HPDE6-E6E7 (cell line): ENCODE results near the gene IFIT1B.
"Not testable (repeated sequence)": the region's sequence is repeated elsewhere in the genome, so short reads cannot be mapped to it uniquely, and the experiment has no call there.

Experiments
- DNase-seq: peaks from one replicate; pipeline ENCODE4 v3.0.0; 2011; ENCODE audit warnings: missing footprints; ENCODE audit errors: extremely low spot score

The IFIT1B gene

DNA sequence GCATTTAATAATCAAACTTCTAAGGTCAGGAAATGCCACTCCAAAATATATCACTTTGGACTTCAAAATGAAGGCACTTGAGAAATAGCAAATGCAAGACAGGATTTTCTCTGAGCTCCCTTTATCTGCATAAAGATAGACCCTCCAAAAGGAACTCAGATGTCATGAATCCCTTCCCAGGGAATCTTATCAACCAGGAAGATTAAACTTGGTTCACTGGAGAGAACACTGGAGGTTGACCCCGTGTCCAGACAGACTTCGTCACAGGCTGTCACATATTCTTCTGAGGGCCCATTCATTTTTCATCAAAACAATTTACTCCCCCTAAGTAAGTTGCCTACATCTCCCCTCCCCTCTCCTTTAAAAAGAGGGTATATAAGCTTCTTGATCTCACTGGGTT, 28.9 kb upstream of the IFIT1B start:
- DNase-seq: no peak

DNA sequence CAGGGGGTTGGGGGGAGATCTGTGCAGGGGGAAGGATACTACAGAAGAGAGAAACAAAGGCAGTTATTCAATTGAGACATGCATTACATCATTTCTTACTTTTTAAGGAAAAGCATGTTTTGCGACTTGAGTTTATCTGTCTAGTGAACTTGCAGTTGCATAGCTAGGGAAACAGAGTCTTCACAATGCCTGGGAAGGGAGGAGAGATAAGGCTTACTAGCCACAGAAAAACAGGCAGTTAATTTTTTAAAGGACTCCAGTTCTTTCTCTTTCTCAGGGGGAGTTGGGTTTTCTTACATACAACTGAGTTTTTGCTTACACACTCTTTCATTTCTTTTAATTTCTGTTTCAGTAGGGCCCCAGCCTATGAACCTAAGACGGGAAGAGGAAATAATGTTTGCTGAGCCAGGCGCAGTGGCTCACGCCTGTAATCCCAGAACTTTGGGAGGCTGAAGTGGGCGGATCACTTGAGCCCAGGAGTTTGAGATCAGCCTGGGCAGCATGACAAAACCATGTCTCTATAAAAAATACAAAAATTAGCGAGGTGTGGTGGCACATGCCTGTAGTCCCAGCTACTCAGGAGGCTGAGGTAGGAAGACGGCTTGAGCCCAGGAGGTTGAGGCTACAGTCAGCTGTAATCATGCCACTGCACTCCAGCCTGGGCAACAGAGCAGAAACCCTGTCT, 27.1 kb upstream of the IFIT1B start:
- not testable (repeated sequence) for DNase-seq

DNA sequence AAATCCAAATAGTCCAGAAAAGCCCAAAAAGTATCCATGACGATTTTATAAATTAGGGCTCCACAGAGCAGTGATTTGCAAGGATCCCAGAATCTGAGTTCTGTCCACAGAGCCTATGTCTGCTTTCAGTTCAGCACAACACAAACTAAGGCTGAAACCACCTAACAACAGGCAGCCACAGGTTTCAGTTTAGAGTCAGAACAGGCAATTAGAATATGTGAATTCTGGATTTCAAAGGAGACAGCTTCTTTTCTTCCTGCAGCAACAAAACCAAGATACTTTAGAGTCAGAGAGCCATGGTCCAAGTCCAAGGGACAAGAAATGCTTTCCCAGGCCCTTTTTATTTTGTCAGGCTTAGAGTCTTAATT, 26.5 kb upstream of the IFIT1B start:
- no peak for DNase-seq

DNA sequence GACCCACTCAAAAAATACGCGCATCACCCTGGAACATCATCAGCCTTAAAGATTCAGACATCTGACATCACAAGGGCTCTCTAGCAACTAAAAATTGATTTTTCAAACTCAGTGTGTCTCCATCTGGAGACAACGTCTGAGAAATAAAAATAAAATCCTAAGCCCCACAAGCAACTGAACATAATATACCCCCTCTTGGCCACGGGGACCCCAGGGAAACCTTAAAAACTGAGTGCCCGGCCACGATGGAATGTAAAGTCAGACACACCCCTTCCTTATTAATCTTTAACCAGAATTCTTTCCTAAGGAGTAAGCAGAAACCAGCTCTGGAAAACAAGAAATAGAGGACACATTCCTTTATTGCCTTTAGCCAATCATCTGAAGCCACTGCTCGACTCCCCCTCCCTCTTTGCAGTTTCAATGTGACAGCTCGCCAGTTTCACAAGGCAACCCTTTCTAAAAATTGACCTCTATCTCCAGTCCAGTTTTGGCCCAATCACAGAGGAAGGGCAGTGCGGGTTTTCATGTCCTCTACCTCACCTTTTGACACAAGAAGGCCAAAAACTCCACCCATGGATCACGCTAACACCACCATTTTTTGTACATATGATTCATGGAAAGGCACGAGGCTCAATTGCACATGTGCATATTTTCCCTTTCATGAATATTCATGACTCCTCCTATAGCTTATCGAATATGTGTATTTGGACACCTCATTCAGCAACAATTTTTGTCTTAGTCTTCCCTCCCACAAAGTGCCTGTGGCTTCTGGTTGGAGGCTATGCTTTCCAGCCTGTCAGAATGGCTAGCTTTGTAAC, 25.9 kb upstream of the IFIT1B start:
- peak; percentile 68 for DNase-seq

DNA sequence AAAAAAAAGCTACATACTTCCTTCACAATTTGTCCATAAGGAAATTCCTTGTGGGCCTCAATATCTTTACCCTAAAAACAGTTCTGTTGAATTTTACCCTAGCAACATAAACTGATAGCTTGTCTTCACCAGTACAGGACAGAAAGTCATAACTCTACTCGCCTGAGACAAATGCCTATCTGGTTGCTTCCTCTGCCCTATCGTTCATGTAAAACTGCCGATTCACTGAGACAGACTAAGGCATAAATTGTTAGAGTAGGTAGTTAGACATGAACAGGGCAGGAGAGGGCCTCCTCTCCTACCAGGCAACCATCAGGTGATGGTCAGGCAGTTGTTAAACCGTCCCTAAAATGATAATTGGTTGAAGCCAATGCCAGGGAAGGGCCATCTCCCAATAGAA, 25.1 kb upstream of the IFIT1B start:
- no peak for DNase-seq

DNA sequence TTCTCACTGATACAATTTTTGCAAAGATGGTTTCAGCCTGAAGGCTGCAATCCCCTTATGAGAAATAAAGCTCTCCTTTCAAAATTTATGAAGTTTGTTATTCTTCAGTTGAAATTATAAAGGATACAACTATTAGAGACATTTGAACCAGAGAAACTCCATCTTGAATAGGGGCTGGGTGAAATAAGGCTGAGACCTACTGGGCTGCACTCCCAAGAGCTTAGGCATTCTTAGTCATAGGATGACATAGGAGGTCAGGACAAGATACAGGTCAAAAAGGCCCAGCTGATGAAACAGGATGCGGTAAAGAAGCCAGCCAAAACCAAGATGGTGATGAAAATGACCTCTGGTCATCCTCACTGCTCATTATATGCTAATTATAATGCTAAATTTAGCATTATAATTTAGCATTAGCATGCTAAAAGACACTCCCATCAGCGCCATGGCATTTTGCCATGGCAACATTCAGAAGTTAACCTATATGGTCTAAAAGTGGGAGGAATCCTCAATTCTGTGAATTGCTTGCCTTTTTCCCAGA, 22.4 kb upstream of the IFIT1B start:
- DNase-seq: no peak

DNA sequence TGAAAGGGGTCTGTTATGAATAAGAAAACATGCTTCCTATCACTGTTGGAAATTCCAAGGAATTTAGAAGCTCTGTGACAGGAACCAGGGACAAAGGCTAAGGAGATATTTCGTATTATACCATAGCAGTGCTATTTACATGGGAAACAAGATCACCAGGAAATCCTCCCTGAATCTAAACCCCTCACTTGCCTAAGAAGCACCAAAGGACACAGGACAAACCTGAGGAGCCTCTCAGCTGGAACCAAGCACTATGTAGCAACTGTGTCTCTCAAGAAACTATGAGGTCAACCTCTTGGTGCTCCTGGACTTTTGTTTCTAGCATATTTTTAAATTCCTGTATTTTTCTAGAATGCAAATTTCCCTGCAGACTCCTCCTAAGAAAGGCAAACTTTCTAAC, 20.8 kb upstream of the IFIT1B start:
- DNase-seq: no peak

DNA sequence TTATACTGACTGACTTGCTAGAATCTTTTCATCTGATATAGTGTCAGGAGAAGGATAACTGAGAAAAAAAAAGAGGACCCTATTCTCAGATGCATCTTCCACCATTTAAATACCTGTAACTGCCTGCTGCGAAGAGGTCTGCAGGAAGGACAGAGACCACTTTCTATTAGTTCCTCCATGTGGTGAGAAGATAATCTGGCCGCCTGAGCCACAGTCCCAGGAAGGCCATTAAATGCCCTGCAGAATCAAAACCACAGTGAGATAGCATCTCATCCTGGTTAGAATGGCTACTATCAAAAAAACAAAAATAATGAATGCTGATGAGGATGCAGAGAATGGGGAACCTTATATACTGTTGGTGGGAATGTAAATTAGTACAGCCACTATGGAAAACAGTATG, 19.9 kb upstream of the IFIT1B start:
- DNase-seq: no peak

DNA sequence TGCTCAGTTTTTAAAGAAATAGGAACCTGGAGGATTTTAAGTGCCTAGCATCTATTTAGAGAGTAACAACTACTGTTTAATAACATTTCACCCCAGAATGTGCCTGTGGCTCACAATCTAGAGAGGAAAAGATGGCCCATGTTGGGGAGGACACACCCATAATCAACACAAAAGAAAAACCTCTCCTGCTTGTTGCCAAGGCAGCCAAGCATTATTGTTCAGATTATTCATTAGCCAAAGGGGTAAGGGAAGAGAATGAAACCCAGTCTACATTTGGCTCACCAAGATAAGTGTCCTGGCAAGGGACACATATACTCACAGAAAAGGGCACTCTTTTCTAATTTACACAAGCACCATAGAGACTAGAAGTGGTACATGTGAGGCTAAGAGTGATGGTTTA, 17.7 kb upstream of the IFIT1B start:
- DNase-seq: no peak

DNA sequence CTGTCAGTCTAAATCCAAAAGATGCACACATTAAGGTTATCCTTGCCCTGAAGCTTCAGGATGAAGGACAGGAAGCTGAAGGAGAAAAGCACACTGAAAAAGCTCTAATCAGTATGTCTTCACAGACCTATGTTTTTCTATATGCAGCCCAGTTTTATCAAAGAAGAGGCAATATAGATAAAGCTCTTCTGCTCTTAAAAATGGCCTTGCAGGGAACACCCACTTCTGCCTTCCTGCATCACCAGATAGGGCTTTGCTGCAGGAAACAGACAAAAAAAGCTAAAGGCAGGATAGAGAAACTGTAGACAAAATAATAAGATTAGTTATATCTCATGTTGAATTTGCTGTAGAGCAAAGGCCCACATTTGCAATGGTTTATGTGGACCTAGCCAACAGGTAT, 14.9 kb upstream of the IFIT1B start:
- no peak for DNase-seq

DNA sequence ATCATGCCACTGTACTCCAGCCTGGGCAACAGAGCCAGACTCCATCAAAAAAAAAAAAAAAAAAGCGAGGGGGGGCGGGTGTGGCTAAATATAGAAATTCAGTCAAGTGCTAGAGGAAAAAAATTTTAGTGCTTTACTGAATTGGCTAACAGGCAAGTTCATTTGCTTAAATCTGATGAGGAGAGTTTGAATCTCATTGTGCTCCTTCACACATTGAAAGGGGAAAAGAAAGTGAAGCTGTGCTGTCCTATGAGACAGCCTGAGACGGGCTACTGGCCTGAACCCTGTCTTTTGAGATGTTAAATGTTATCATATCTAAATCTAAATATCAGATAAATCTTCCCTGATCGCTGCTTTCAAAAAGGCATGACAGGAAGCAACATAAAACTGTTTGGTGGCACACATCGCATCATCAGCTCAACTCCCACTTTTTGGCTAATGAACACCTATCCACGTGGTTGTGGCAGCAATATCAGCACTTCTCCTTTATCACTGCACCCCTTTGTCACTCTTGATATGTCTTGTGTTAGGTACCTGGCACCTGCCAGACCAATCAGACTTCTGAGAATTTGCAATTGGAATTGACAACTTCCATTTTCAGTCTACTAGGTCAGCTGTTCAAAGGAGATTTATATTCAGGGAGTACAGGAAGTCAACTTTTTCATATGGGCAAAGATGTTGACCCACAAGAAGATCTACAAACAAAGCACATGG, 14.0 kb upstream of the IFIT1B start:
- DNase-seq: no peak

DNA sequence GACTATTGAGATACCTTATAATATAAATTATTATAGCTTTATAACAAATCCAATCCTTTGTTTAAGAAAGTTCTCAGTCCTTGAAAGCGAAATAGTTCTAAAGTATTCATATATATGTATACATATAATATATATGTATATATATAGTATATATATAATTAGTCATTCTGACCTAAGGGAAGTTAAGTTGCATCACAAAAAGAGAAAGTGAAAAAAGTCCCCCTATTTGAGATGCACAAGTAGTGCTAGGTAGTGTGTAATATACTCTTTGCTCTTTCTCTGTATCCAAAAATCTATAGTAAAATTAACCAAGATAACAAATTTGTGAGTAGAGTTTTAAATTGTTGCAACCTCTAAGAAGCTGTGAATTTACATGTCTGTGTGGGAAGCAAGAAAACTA, 13.3 kb upstream of the IFIT1B start:
- DNase-seq: no peak

DNA sequence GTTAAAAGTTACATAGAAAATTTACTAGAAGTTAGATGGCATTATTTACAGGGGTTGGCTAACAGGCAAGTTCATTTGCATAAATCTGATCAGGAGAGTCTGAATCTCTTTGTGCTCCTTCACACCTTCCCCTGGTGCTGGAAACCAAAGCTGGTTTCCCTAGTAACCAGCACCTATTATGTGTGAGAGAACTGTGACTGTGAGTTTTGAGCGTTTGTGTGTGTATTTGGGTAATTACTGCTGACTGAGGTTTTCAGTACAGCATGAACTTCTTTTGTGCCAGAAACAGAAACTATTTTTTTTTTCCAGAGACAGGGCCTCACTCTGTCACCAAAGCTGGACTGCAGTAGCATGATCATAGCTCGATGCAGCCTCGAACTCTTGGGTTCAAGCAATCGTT, 10.3 kb upstream of the IFIT1B start:
- DNase-seq: no peak

DNA sequence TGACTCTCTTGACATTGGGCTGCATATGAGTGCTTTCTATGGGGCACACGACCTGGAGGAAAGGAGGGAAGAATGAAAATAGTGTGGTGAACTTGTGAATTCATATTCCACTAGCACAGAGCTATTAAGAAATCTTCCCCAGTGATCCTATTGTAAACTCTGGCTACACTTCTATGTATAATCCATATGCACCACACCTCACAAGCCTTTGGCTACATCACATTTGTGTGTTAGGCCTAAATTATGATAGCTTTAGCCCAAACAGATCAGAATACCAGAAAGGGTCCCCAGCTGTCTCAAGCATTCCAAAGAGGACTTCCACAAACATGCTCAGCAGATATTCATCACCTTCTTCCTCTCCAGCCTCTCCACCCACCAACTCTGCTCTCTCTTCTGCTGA, 9.7 kb upstream of the IFIT1B start:
- no peak for DNase-seq

DNA sequence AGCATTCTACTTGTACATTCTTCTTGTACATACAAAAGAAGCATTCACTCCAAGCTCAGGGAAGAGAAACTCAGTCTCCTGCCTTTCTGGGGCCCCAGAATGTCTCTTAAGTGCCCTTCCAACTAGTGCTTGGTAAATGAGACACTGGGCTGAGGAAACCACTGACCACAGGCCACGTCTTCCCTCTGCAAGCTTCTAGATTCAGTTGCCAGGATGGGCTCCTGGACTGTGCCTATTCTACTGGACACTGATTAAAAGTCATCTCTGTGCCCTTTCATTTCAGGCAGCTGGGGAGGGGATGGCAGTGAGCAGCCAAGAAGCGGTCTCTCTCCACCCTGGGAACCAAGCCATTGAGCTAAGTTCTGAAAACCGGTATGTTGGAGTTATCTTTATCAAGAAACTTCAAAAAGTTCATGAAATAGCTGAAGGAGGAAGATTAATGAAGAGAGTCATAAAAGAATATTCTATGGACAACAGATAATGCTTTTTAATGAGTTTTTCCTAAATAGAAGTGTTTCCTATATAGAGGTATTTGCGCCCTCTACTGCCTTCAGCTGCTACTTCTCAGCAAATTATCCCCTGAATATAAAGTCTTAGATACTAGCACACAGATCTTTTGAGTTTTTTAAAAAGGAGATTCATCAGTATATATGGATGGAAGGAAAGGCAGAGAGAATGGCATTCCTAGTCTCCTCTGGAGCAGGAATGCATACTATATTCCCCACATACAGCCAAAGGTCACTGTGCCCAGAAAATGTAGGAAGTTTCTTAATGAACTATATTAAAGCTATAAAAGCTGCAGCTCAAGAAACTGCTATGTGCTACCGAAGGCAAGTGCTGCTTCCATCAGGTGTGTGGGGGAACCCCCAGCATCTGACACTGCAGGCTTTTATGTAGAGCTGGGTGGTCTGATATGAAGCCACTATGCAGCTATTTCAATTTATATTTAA, 8.4 kb upstream of the IFIT1B start:
- no peak for DNase-seq

DNA sequence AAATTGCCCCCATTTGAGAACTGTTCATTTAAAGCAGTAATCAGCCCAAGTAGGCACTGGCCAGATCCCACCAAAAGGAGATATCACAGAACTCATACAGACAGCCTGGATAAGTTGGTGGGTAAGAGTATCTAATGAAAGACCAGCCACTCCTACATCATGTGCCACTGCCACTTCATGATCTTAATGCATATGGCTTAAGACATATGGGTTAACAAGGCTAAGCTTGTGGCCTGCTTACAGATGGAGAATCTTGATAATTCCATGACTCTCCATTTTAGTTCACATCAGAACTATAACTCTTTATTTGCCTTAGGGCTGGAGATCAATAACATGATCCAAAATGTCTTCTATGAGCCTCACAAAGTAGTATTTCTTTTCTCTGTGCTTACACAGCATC, 6.8 kb upstream of the IFIT1B start:
- DNase-seq: no peak

DNA sequence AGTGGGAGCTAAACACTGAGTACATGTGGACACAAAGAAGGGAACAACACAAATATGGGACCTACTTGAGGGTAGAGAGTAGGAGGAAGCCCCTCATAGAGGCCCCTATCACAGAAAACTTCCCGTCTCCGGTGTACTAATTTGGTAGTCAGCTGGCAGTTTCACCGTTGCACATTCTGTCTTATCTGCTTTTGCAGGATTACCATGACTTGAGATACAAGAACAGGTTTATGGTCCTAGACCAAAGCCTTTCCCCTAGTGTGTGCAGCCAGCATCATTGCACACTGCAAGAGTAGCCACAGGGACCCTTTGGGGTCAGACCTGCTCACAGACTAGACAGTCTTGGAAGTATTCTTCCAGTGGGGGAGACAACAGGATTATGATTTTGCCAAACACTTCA, 5.9 kb upstream of the IFIT1B start:
- DNase-seq: no peak

DNA sequence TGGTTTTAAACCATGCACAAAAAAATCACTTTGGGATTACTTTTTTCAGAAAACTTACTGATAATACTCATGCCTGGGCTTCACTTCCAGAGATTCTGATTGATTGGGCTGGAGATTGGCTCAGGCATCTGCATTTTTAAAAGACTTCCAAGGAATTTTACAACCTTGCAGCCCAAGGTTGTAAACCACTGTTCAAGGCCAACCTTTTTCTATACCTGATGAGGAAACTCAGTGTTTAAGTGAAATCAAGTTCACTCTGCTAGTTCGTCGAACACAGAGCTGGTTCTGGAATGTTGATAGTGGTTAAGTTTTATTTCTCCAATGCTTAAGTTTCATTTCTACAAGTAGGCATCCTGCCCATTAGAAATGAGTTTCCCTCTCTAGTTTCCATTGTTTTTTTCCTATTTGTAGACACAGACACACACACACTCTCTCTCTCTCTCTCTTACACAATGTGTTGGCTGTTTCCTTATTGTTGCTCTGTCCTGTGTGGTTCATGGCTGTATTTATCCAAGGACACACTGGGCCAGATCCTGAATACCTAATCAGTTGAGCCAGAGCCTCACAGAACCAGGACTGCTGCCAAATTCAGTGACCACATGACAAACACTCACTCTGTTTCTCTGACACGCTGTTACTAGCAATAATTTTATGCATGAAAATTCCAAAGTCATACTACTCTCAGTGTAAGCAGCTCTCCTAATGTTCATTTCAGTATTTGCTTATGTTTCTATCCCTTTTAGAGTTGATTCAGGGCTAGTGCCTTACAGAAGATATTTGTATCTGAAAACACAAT, 3.7 kb upstream of the IFIT1B start:
- DNase-seq: peak; percentile 41

DNA sequence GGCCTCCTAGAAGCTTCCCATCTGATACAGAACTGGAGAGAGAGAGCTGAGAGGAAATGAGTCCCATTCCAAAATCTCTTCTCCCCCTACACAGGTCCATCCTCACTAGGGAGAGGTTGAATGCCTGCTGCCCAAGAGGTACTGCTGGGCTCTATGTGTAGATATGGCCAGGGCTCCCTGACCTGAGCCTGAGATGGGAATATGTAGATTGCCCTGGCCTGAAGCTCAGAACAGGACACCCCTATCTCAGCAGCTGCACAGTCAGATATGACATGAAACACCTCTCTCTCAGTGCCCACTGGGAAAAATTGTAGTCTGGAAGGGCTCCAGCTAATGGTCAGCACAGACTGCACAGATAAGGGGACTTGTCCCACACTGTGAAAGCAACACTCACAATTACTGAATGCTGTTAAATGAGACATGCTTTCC, 3.1 kb upstream of the IFIT1B start:
- DNase-seq: no peak

DNA sequence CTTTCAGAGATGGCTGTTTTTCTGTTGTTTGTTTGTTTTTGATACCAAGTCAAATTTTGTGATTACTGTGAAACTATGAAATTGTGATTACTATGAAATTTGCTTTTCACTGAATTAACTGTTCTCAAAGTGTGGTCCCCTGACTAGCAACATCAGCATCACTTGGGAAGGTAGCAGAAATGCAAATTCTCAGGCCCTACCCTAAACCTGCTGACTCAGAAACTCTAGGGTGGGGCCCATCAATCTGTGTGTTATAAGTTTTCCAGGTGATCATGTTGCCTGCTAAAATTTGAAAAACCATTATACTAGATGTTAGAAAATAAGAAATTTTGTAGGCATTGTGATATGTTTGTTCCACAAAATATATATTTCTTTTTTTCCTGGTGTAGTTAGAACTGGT, 1.2 kb downstream of the IFIT1B start:
- no peak for DNase-seq

DNA sequence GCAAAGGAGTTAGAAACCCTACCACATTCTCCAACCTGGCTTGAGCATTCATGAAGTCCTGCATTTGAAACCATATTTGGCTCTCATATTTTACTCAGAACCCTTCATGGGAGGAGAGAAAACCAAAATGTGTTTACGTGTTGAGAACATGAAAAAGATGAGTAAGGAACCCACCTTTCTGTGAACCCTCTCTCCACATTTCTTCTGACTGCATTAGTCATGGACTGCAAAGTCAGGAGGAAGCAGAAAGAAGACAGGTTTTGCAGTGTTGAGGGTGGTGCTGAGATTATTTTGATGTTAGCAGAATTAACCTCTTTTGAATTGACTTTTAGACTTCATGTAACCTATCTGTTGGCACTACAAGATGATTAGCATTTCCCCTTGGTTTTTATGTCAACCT, 4.9 kb downstream of the IFIT1B start:
- DNase-seq: no peak
